PC-3 (cell line): ENCODE data around the gene SLC22A1. TPM values are rescaled to one million over a fixed set of nuclear protein-coding genes. Genes with fewer than 3 reads are reported as not detected.

Experiments used
- ATAC-seq: fragments of 200-7000 bp; cut with Tn5 transposase; 2 replicates; pipeline ENCODE4 v1.9.1; 2020; ENCODE audit warnings: mild to moderate bottlenecking, moderate library complexity
- BruUV-seq: library from RNA; stranded (reverse); fragments of 400-500 nt; replicated peaks from 2 replicates; lab custom pipeline; 2021; lab: Mats Ljungman, UMichigan
- CTCF ChIA-PET: fragments of 300-600 bp; sonication (Branson Sonifier 250); formaldehyde crosslinking; loops from one replicate; lab custom pipeline; 2022; ENCODE audit warnings: antibody characterized with exemption; lab: Charles Lee
- POLR2A ChIA-PET: fragments of 300-600 bp; sonication (Branson Sonifier 250); formaldehyde crosslinking; loops from one replicate; lab custom pipeline; 2022; ENCODE audit warnings: antibody characterized with exemption; ENCODE audit not compliant: unreplicated experiment; lab: Charles Lee
- DNase-seq: peaks from one replicate; pipeline ENCODE4 v3.0.0-alpha.2; 2015
- H2AFZ ChIP-seq: fragments of 300-600 bp; sonication (generic); 2 replicates; pipeline ENCODE4 v1.6.0; 2016; ENCODE audit warnings: antibody characterized with exemption, low read length
- H3F3A ChIP-seq: fragments of 300-600 bp; sonication (generic); one replicate; pipeline ENCODE4 v1.6.0; 2017; ENCODE audit warnings: antibody characterized with exemption, low read length, control low read depth, mild to moderate bottlenecking; ENCODE audit not compliant: unreplicated experiment
- H3K27ac ChIP-seq: fragments of 300-600 bp; sonication (generic); 2 replicates; pipeline ENCODE4 v1.5.1; 2016; ENCODE audit warnings: mild to moderate bottlenecking, low read length
- H3K27me3 ChIP-seq: fragments of 300-600 bp; sonication (generic); 2 replicates; pipeline ENCODE4 v1.6.1; 2016; ENCODE audit warnings: low read length, mixed read lengths
- H3K36me3 ChIP-seq: fragments of 300-600 bp; sonication (generic); 2 replicates; pipeline ENCODE4 v1.6.1; 2016; ENCODE audit warnings: low read depth, mixed run types, low read length, mixed read lengths
- H3K4me1 ChIP-seq: fragments of 300-600 bp; sonication (generic); 2 replicates; pipeline ENCODE4 v1.5.1; 2016; ENCODE audit warnings: low read length; ENCODE audit not compliant: insufficient read depth
- H3K4me2 ChIP-seq: fragments of 300-600 bp; sonication (generic); 2 replicates; pipeline ENCODE4 v1.6.0; 2016; ENCODE audit warnings: low read length
- H3K4me3 ChIP-seq: fragments of 300-600 bp; sonication (generic); 2 replicates; pipeline ENCODE4 v1.5.1; 2016; ENCODE audit warnings: mild to moderate bottlenecking, low read length, mixed read lengths
- H3K79me2 ChIP-seq: fragments of 300-600 bp; sonication (generic); 2 replicates; pipeline ENCODE4 v1.6.1; 2017; ENCODE audit warnings: low read length, mixed read lengths
- H3K9ac ChIP-seq: fragments of 300-600 bp; sonication (generic); 2 replicates; pipeline ENCODE4 v1.6.0; 2016; ENCODE audit warnings: mild to moderate bottlenecking, low read length
- H3K9me2 ChIP-seq: fragments of 300-600 bp; sonication (generic); replicated peaks from 2 replicates; pipeline ENCODE4 v1.6.1; 2016; ENCODE audit warnings: mixed run types, low read length, mixed read lengths
- H3K9me3 ChIP-seq: fragments of 300-600 bp; sonication (generic); 2 replicates; pipeline ENCODE4 v1.6.1; 2016; ENCODE audit warnings: low read length, mixed read lengths
- H4K20me1 ChIP-seq: fragments of 300-600 bp; sonication (generic); 2 replicates; pipeline ENCODE4 v1.6.1; 2016; ENCODE audit warnings: low read length, mixed read lengths
- EZH2 ChIP-seq: fragments of 300-600 bp; sonication (generic); IDR thresholded peaks from one replicate; pipeline ENCODE4 v1.6.1; 2017; ENCODE audit warnings: antibody characterized with exemption, mild to moderate bottlenecking, low read length; ENCODE audit not compliant: unreplicated experiment
- EZH2phosphoT487 ChIP-seq: fragments of 300-600 bp; sonication (generic); IDR thresholded peaks from 2 replicates; pipeline ENCODE4 v1.6.1; 2018; ENCODE audit warnings: mild to moderate bottlenecking, antibody characterized with exemption, low read length, borderline replicate concordance
- intact Hi-C: fragments of 100-400 bp; cut with micrococcal nuclease; formaldehyde crosslinking; loops from 2 replicates; pipeline ENCODE4 v1.9.0; 2023
- total RNA-seq: library from RNA; depleted of rRNA; stranded (reverse); fragments of >200 nt; gene quantifications from 2 replicates; pipeline ENCODE4 v1.2.3, GENCODE V29; 2014
- TF ChIP-seq, protein P1 (sequence below): fragments of 300-600 bp; sonication (generic); conservative IDR thresholded peaks from 2 replicates; pipeline ENCODE4 v1.5.1; 2017; ENCODE audit warnings: antibody characterized with exemption, low read depth, mild to moderate bottlenecking, low read length

The SLC22A1 gene
- total RNA-seq, 1 experiment from 2014 or later, result 10.2 TPM

DNA sequence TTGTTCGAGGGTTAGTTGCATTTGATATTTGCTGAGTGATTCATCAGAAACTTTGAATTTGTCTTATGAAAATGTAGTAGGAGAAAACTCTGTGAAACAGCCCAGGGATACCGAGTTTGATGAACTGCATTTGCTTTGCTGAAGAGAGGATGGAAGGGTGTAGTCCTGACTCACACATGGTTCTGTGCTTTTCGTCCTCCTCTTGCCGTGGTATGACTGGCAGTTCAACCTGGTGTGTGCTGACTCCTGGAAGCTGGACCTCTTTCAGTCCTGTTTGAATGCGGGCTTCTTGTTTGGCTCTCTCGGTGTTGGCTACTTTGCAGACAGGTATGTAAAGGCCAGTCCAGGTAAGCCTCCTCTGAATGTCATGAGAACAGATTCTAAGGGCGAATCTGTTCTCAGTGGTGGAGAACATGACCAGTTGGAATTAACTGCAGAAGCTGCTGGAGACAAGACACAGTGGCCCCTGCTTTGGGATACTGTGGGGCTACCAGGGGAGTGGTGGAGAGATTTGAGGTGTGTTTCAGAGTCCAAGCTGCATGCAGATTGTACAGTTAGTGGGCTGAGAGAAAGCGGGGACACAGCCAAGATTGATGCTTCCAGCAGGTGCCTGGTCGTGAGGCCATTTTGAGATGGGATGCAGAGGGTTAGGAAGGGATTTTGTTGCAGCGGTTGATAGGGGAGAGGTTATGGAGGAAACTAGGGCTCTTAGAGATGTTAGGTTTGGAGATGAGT, 8.4 kb downstream of the SLC22A1 start:
- TF ChIP-seq, protein P1, sequence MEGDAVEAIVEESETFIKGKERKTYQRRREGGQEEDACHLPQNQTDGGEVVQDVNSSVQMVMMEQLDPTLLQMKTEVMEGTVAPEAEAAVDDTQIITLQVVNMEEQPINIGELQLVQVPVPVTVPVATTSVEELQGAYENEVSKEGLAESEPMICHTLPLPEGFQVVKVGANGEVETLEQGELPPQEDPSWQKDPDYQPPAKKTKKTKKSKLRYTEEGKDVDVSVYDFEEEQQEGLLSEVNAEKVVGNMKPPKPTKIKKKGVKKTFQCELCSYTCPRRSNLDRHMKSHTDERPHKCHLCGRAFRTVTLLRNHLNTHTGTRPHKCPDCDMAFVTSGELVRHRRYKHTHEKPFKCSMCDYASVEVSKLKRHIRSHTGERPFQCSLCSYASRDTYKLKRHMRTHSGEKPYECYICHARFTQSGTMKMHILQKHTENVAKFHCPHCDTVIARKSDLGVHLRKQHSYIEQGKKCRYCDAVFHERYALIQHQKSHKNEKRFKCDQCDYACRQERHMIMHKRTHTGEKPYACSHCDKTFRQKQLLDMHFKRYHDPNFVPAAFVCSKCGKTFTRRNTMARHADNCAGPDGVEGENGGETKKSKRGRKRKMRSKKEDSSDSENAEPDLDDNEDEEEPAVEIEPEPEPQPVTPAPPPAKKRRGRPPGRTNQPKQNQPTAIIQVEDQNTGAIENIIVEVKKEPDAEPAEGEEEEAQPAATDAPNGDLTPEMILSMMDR, result no peak
- no peak for TF ChIP-seq EZH2phosphoT487
- no peak for TF ChIP-seq EZH2

DNA sequence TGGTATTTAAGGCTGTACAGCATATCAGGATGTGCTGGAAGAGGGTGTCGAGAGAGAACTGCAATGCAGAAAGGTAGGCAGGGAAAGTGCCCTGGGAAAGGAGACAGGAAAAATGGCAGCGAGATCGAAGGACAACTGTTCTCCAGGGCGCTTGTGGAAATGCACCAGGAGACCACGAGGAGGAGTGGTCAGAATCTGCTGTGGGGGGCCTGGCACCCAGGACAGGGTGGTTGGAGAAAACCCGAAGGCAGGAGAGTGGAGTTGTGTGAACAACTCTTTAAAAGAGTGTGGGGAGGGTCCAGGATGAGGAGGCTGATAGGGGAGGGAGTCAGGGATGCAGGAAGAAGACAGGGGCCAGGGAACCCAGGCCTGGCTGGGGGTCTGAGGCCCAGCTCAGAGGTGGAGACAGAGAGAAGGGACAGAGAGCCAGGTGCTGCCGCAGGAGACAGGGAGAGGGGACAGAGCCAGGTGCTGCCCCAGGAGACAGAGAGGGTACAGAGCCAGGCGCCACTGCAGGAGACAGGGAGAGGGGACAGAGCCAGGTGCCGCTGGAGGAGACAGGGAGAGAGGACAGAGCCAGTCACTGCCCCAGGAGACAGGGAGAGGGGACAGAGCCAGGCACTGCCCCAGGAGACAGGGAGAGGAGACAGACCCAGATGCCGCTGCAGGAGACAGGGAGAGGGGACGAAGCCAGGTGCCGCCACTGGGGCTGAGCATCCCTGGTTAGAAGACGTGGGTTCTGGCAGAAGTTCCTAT, 9.3 kb downstream of the SLC22A1 start:
- DNase-seq (no peak), ATAC-seq (no peak)
- no peak overlapping the region for H3K4me2 ChIP-seq
- CTCF ChIA-PET, result no interaction called here
- no peaks in the 10 kb centered on the region for H3K27me3 ChIP-seq
- no peaks in the 10 kb centered on the region for H3K36me3 ChIP-seq
- no peak overlapping the region for H3K4me3 ChIP-seq
- H3K4me1 ChIP-seq, result no peaks in the 10 kb centered on the region; the same call in 1 of the 2 replicates
- H3F3A ChIP-seq, result no peaks in the 10 kb centered on the region
- H3K9me2 ChIP-seq, result no peaks in the 10 kb centered on the region
- POLR2A ChIA-PET, result no interaction called here
- BruUV-seq, result no TSS peak
- TF ChIP-seq EZH2 (no peak), EZH2phosphoT487 (no peak)
- TF ChIP-seq, protein P1, result no peak
- no peak overlapping the region for H3K27ac ChIP-seq
- H3K9me3 ChIP-seq, result no peaks in the 10 kb centered on the region
- no peak overlapping the region for H3K9ac ChIP-seq
- no peaks in the 10 kb centered on the region for H4K20me1 ChIP-seq
- no peak overlapping the region for H2AFZ ChIP-seq
- no peaks in the 10 kb centered on the region for H3K79me2 ChIP-seq
- intact Hi-C loops, result no loop called here

More for the DNA sequence above, 8.4 kb downstream of the SLC22A1 start:
- Histone ChIP-seq H3K79me2 (no peaks in the 10 kb centered on the region), H3K9me3 (no peaks in the 10 kb centered on the region), H3K27ac (no peak overlapping the region), H2AFZ (no peak overlapping the region), H3K36me3 (no peaks in the 10 kb centered on the region), H3K9me2 (no peaks in the 10 kb centered on the region), H3F3A (no peaks in the 10 kb centered on the region), H3K4me3 (no peak overlapping the region), H4K20me1 (no peaks in the 10 kb centered on the region), H3K9ac (no peak overlapping the region), H3K4me1 (no peaks in the 10 kb centered on the region; the same call in 1 of the 2 replicates), H3K27me3 (no peaks in the 10 kb centered on the region), H3K4me2 (no peak overlapping the region)
- ATAC-seq, result no peak
- intact Hi-C loops, result no loop called here
- POLR2A ChIA-PET, result no interaction called here
- no TSS peak for BruUV-seq
- no peak for DNase-seq
- CTCF ChIA-PET, result no interaction called here
